ENCODE measurements around the gene UMODL1. TPM values are rescaled to one million over a fixed set of nuclear protein-coding genes. Genes with fewer than 3 reads are reported as not detected.

Gene UMODL1
- total and polyA plus RNA-seq, 2 donors (not counting 3 experiments of a cell fraction or from before 2014, with no cell fraction given): not detected

DNA sequence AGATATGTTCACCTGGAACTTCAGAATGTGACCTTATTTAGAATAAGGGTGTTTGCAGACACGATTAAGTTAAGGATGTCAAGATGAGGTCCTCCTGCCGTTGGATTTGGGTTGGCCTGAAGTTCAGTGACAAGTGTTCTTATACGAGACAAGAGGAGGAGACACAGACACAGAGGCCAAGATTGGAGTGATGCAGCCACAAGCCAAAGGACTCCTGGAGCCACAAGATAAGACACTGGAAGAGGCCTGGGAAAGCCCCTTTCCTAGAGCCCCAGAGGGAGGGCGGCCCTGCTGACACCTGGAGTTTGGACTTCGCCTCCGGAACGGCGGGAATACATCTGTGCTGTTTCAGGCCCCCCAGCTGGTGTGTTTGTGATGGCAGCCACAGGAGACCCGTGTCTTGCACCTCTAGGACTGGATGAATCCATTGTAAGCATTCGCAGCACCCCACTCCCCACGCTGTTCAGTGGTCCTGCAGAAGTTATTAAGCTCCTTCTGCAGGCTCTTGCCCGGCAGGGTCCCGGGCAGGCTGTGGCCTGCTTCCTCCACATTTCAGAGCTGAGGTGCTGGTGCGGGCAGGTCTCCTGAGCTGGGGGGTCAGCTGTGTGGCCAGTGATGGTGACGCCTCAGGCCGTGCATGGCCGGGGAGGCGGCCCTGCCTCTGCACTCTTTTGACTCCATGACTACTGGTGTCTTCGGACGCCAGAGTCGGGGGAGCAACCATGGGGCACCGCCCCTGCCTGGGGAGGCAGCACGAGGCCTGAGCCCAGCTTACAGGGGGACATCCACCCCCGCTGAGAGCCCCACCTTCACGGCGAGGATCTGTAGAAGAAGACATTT lies 34.6 kb downstream of the UMODL1 start:
- intact Hi-C loops (cut with micrococcal nuclease) (no loop called here), dilution Hi-C loops (cut with MboI; ENCODE audit: extremely low pct_ligation_motif_present, low sequenced_read_pairs) (no loop called here)
- no peak for TF ChIP-seq POLR2A (IDR thresholded peaks at IDR 0.05; ENCODE audit: low read depth, low read length)
- no peak for TF ChIP-seq FOS (IDR thresholded peaks at IDR 0.05; ENCODE audit: borderline replicate concordance, insufficient read depth, low read length)
- TF ChIP-seq, protein P1, sequence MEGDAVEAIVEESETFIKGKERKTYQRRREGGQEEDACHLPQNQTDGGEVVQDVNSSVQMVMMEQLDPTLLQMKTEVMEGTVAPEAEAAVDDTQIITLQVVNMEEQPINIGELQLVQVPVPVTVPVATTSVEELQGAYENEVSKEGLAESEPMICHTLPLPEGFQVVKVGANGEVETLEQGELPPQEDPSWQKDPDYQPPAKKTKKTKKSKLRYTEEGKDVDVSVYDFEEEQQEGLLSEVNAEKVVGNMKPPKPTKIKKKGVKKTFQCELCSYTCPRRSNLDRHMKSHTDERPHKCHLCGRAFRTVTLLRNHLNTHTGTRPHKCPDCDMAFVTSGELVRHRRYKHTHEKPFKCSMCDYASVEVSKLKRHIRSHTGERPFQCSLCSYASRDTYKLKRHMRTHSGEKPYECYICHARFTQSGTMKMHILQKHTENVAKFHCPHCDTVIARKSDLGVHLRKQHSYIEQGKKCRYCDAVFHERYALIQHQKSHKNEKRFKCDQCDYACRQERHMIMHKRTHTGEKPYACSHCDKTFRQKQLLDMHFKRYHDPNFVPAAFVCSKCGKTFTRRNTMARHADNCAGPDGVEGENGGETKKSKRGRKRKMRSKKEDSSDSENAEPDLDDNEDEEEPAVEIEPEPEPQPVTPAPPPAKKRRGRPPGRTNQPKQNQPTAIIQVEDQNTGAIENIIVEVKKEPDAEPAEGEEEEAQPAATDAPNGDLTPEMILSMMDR (IDR thresholded peaks at IDR 0.05; ENCODE audit: extremely low read depth in 1 of 2, insufficient read depth in 1 of 2, low read depth in 1 of 2, low read length in 2 of 2): no peak
- TF ChIP-seq POLR2AphosphoS5 (IDR thresholded peaks at IDR 0.05; ENCODE audit: insufficient read depth, low read depth, low read length): no peak
- ChIA-PET POLR2A (no interaction called here), CTCF (interaction anchor here (0.9 to 4.1 kb wide), 7 partner anchors 9 to 493 kb away, joined by 3 to 81 read pairs (median 4); no protein-coding TSS in a partner anchor)
- no peak overlapping the region for H3K9ac ChIP-seq (replicated peaks; ENCODE audit: extremely low read depth, insufficient read depth, low read length)
- H3K4me2 ChIP-seq (ENCODE audit: insufficient read depth, low read length): no peak overlapping the region
- H3K36me3 ChIP-seq (ENCODE audit: control insufficient read depth in 2 of 2, extremely low read depth in 1 of 2, insufficient read depth in 2 of 2, low read length in 2 of 2): no peaks in the 10 kb centered on the region
- H3K9me1 ChIP-seq (replicated peaks; ENCODE audit: control insufficient read depth, extremely low read depth, insufficient read depth, low read length): no peaks in the 10 kb centered on the region
- H3K4me1 ChIP-seq (ENCODE audit: control insufficient read depth, extremely low read depth, insufficient read depth, low read length): no peaks in the 10 kb centered on the region
- BruUV-seq (replicated peaks): no TSS peak
- H2AFZ ChIP-seq (ENCODE audit: low read depth, low read length): no peak overlapping the region
- no peaks in the 10 kb centered on the region for H4K20me1 ChIP-seq (replicated peaks; ENCODE audit: control insufficient read depth, extremely low read depth, insufficient read depth, low read length)
- no peak overlapping the region for H3K4me3 ChIP-seq (replicated peaks in 1 of 3; ENCODE audit: insufficient read depth in 1 of 3, low read depth in 1 of 3, low read length in 3 of 3)
- DNase-seq (ENCODE audit: low read depth, low spot score): no peak
- FAIRE-seq: no peak
- H3K9me3 ChIP-seq (replicated peaks; ENCODE audit: control insufficient read depth, insufficient read depth, low read length): no peaks in the 10 kb centered on the region
- peaks cover 4 to 11% of the 10 kb centered on the region in 2 experiments for H3K27me3 ChIP-seq (ENCODE audit: control insufficient read depth in 2 of 2, insufficient read depth in 2 of 2, low read length in 2 of 2)
- no peak overlapping the region for H3K27ac ChIP-seq (ENCODE audit: insufficient read depth, low read depth, low read length)
- no peaks in the 10 kb centered on the region for H3K79me2 ChIP-seq (ENCODE audit: control insufficient read depth, insufficient read depth, low read length)

DNA sequence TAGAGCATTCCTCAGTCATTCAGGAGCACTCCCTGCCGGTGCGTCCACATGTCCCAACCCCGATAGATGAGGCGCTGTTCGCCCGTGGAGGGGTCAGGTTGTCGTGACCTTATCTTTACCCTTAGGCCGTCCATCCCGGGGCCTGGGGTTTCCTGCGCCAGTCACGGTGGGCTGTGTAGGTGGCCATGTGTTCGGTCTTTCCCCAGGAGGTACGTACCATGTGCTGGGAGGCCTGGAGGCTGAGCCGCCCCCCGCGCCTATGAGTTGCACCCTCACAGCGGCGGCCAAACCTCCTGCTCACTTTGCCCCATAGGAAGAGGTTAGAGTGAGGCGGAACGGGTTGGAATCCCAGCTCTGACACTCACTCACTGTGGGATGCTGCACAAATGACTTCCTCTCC lies 35.3 kb downstream of the UMODL1 start:
- no peaks in the 10 kb centered on the region for H3K79me2 ChIP-seq (ENCODE audit: control insufficient read depth, insufficient read depth, low read length)
- peaks cover 4 to 11% of the 10 kb centered on the region in 2 experiments for H3K27me3 ChIP-seq (ENCODE audit: control insufficient read depth in 2 of 2, insufficient read depth in 2 of 2, low read length in 2 of 2)
- H4K20me1 ChIP-seq (replicated peaks; ENCODE audit: control insufficient read depth, extremely low read depth, insufficient read depth, low read length): no peaks in the 10 kb centered on the region
- dilution Hi-C loops (cut with MboI; ENCODE audit: extremely low pct_ligation_motif_present, low sequenced_read_pairs): no loop called here
- no peak overlapping the region for H3K4me3 ChIP-seq (replicated peaks in 1 of 3; ENCODE audit: insufficient read depth in 1 of 3, low read depth in 1 of 3, low read length in 3 of 3)
- H3K9ac ChIP-seq (replicated peaks; ENCODE audit: extremely low read depth, insufficient read depth, low read length): no peak overlapping the region
- no peaks in the 10 kb centered on the region for H3K9me1 ChIP-seq (replicated peaks; ENCODE audit: control insufficient read depth, extremely low read depth, insufficient read depth, low read length)
- no peak overlapping the region for H3K27ac ChIP-seq (ENCODE audit: insufficient read depth, low read depth, low read length)
- no peaks in the 10 kb centered on the region for H3K9me3 ChIP-seq (replicated peaks; ENCODE audit: control insufficient read depth, insufficient read depth, low read length)
- H3K4me2 ChIP-seq (ENCODE audit: insufficient read depth, low read length): no peak overlapping the region
- CTCF ChIA-PET: interaction anchor here (1.0 to 4.1 kb wide), 9 partner anchors 10 to 823 kb away, joined by 3 to 81 read pairs (median 7); partner anchors contain the start of gene UMODL1
- H3K36me3 ChIP-seq (ENCODE audit: control insufficient read depth in 2 of 2, extremely low read depth in 1 of 2, insufficient read depth in 2 of 2, low read length in 2 of 2): no peaks in the 10 kb centered on the region
- no peak overlapping the region for H2AFZ ChIP-seq (ENCODE audit: low read depth, low read length)
- TF ChIP-seq, protein P2, sequence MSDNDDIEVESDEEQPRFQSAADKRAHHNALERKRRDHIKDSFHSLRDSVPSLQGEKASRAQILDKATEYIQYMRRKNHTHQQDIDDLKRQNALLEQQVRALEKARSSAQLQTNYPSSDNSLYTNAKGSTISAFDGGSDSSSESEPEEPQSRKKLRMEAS (IDR thresholded peaks at IDR 0.05; ENCODE audit: insufficient read depth, insufficient read length): no peak
- TF ChIP-seq FOS (IDR thresholded peaks at IDR 0.05; ENCODE audit: borderline replicate concordance, insufficient read depth, low read length) (no peak), MYC (IDR thresholded peaks at IDR 0.05; ENCODE audit: low read depth, low read length) (no peak)
- POLR2A ChIA-PET: no interaction called here
- DNase-seq (ENCODE audit: low read depth, low spot score) (no peak), FAIRE-seq (no peak)
- H3K4me1 ChIP-seq (ENCODE audit: control insufficient read depth, extremely low read depth, insufficient read depth, low read length): no peaks in the 10 kb centered on the region
- no TSS peak for BruUV-seq (replicated peaks)
- intact Hi-C loops (cut with micrococcal nuclease): no loop called here

Measured in endothelial cell of umbilical vein (primary cell).